ENCODE data around the gene ABITRAM.
"Not testable (repeated sequence)": the region's sequence is repeated elsewhere in the genome, so short reads cannot be mapped to it uniquely, and the experiment has no call there.

ABITRAM gene, protein sequence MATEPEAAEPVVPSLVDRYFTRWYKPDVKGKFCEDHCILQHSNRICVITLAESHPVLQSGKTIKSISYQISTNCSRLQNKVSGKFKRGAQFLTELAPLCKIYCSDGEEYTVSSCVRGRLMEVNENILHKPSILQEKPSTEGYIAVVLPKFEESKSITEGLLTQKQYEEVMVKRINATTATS

DNA sequence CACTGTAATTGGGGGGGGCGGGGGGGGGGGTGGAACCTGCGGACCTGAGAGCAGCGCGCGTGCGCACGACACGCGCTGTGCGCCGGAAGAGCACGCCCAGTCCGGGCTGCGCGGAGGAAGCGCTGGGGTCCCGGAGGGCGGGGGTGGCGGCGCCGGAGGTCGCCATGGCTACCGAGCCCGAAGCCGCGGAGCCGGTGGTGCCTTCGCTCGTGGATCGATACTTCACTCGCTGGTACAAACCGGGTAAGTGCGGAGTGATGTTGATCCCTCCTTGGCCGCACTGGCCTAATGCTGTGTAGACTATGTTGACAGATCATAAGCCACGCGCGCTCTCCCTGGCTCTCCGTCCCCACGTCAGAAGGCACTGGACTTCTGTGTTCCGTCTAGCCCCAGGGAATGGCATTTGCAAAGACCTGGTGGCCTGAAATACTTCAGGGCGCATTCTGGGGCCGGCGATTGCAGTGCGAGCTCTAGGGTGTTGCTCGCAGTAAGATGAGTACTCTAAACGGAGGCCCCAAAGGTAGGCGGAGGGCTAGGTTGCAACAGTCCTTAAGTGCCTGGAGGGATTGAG is at the start of gene ABITRAM:
ABITRAM (plus strand) TSS at position 78 of the 571 bp plus-strand sequence; CDS start at position 165, 87 bp downstream.
- peak; percentile 74 for DNase-seq

DNA sequence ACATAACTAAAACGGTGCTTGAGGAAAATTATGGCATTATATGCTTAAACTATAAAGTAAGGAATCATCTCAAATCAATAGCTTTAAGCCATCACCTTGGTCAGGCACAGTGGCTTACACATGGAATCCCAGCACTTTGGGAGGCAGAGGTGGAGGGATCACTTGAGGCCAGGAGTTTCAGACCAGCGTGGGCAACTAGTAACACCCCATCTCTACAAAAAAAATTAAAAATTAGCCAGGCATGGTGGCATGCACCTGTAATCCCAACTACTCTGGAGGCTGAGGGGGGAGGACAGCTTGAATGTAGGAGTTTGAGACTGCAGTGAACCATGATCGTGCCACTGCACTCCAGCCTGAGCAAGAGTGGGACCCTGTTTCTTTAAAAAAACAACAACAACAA is 49.5 kb upstream of the ABITRAM start:
- no peak for DNase-seq

DNA sequence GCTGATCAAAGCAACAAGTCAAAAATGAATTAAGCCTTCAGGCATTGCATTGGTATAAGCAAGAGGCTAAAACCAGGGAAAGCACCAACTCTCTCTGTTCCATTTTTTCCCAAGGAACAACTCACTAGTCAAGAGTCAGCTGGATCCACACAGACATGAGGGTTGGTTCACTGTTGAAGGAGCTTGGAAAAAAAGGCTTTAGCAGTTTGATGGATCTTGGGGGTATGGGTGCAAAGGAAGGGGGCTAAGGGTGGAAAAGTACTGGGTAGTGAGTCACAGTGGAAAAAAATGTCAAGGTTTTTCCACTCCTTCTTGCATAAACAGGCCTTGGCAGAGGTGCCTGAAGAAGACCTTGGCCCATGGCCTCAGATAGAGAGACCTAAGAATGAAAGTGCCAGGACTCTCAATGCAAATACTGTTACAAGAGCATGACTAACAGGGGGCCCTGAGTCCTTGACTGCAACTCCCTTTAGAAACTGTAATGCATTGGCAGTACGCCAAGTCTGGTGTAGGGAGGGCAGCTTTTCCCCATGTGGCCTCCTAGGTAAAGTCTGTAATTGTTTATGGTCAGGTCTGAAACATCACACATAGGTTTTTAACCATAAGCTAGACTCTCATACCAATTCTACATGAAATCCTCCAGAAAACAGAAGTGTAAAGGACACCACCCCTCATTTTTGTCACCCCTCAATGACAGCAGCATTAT is 48.4 kb upstream of the ABITRAM start:
- peak; percentile 78 for DNase-seq

DNA sequence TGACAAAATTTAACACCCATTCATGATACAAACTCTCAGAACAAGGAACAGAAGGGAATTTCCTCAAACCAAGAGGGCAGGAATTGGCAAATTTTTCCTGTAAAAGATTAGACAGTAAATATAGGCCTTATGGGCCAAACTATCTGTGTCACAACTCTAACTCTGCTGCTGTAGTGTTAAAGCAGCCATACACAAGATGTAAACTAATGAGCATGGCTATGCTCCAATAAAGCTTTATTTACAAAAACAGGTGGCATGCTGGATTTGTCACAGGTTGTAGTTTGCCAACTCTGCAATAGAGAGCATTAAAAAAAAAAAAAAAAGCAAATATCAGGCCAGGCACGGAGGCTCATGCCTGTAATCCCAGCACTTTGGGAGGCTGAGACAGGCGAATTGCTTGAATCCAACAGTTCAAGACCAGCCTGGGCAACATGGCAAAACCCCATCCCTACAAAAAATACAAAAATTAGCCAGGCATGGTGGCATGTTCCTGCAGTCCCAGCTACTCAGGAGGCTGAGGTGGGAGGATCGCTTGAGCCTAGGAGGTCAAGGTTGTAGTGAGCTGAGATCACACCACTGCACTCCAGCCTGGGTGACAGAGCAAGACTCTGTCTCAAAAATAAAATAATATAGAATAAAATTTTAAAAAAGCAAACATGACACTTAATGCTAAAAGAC is 47.5 kb upstream of the ABITRAM start:
- not testable (repeated sequence) for DNase-seq

DNA sequence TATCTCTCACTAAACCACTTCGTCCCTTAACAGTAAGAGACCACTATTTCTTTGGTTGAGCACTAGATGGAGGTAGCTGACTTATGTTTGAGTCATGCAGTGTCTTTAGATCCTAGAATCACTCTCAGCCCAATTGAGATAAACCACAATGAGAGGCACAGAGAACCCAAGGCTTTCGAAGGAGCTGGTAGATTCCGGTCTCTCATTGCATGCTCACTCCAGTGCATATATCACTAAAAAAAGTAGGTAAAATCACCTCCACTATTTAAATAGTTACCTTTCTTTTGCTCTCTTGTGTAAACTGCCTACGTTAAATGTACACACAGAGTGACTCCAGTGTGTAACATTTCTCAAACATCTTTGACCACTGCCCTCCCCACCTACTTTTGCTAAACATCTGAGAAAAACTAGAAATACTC is 44.5 kb upstream of the ABITRAM start:
- DNase-seq: peak; percentile 22

DNA sequence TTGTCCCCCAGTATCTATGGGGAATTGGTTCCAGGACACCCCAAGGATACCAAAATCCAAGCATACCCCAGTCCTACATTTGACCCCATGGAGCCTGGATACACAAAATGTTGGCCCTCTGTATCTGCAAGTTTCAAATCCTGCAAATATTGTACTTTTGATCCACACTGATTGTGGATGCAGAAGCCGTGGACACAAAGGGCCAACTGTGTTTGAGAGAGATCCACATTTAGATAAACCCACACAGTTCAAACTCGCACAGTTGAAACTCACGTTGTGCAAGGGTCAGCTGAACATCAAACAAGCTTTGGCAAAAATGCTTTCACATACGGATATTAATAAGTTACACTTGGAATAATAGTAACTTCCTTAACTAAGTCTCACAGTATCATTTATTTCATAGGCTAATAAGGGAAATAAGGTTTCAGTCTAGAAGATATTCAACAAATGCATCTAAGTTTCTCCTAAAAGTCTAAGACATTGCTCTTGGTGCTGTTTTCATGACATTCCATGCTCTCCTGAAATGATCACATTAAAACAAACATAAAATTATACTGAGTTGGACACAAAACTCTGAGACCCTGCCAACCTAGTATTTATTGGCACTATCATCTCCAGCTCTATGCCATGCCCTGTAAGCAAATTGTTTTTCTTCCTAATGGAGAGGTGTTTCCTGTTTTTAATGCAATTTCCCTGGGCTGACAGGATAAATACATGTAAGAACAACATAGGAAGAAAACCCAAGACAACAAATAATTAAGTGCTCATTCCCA is 39.8 kb upstream of the ABITRAM start:
- no peak for DNase-seq

DNA sequence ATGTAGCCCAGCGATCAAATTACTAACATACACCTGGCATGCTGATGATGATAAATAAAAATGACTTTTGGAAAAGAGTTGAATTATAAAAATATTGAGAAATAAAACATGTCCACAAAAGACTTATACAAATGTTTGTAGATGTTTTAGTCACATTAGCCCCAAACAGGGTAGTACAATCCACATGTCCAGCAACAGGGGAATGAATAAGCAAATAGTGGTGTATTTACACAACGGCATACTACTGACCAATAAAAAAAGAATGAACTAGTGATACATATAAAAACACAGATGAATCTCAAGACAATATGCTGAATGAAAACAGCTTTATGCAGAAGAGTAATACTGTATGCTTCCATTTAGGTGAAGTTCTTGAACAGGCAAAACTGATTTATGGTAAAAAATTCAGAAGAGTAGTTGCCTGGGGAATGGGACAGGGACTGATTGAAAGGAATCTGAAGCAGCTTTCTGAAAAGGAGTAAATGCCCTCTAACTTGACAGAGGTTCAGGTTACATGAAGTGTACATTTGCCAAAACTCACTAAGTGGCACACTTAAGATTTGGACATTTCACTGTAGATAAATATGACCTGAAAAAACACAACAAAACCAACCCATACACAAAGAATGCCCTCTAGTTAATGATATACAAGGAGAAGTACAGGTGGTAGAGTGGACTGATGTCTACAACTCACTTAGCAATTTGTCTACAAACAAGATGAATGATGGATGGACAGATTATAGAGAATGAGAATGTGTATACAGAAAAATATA is 36.7 kb upstream of the ABITRAM start:
- no peak for DNase-seq

DNA sequence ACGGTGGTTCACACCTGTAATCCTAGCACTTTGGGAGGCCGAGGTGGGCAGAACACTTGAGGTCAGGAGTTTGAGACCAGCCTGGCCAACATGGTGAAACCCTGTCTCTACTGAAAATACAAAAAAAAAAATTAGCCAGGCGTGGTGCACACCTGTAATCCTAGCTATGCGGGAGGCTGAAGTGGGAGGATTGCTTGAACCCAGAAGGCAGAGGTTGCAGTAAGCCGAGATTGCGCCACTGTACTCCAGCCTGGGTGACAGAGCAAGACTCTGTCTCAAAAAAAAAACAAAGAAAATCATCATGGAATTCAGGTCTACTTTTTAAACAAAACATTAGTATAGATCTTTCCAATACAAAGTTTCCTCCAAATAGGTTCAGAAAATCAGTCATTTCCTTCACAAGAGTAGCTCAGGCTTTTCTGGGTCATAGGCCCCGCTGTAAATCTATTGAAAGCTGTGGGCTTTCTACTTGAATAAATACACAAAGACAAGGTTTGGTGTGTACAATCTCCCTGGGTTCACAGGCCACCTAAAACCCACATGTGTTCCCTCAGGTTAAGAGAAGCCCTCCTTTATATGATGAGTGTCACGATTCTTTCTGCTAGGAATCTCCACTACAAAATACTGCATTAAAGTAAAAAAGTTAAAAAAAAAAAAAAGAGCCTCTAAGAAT is 35.0 kb upstream of the ABITRAM start:
- not testable (repeated sequence) for DNase-seq

DNA sequence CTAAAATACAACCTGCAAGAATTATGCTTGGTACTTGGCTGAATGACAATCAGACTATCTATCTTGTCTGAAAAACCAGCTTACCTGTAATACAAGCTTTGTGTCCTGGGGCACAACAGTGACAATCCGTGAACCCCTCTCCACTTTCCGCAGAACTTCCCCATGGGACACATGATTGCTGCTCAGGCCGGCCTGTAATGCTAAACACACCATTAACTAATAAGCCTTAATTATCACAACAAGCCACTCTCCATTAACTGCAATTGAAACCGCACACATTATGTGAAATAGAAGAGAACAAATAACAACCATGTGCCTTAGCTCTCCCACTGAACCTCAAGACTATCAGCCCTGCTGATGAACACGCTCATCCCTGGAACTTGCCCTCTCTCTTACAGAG is 34.0 kb upstream of the ABITRAM start:
- DNase-seq: no peak

DNA sequence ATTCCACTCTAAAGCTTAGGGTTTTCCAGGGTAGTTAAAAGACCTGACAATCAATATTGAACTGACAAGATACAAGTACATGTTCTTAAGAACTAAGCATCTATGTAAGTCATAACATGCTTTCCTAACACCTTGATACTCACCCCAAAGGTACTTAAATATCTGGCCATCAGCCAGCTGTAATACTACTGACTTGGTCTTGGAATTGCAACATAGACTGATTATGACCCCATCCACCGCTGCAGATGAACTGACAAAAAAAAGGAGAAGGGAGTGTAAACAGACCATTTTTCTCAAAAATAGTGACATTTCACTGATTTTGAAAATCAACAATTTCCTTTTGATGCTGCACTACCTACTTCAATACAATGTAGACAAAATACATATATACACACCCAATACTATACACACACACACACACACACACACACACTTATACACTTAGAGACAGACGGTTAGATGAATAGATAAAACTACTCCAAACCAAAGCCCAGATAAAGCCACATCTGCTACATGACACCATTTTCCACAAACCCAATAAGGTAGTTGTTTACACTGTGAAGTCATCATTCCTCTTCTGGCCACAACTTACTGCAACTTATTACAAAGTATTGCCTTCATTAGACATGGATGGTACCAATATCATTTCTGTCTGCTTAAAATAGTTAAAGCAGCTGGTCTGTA is 30.6 kb upstream of the ABITRAM start:
- DNase-seq: no peak

DNA sequence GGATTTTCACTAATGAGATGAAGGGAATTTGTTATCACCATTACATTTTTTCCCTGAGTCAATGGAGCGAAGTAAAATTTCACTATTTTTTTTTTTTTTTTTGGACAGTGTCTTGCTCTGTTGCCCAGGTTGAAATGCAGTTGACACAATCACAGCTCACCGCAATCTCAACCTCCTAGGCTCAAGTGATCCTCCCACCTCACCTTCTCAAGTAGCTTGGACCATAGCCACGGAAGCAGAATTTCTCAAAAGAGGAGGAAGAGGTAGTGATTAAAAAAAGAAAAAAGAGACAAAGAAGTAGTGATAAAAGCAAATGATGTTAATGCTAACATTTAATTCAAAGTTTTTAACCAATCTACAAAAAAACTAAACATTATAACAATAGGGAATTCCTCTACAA is 30.0 kb upstream of the ABITRAM start:
- no peak for DNase-seq

DNA sequence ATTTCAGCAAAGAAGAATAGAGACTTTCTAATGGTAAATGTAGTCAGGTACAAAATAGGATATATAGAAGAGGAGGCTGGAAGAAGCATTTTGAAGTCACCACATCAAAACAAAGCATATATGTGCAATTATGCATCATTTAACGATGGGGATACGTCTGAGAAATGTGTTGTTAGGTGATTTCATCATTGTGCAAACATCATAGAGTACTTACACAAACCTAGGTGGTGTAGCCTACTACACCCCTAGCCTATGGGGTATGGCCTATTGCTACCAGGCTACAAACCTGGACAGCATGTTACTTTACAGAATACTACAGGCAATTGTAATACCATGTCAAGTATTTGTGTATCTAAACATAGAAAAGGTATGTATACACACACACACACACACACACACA is 28.7 kb upstream of the ABITRAM start:
- no peak for DNase-seq

DNA sequence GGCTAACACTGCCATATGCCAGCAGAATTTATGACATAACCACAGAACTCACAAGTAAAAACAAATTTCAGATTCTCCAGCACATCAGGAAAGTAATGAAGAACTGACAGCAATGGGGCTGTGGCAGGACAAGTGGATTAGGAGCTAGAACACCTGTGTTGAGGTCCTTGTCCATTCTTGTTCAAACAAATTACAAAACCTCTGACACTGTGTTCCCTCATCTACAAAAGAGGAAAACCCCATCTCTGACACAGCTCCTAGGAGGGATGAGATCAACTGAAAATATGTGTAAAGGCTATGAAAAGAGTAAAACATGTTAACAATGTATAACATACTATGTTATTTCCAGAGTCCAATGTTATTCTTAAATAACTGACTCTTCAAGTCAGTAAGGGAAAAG is 23.8 kb upstream of the ABITRAM start:
- DNase-seq: no peak

DNA sequence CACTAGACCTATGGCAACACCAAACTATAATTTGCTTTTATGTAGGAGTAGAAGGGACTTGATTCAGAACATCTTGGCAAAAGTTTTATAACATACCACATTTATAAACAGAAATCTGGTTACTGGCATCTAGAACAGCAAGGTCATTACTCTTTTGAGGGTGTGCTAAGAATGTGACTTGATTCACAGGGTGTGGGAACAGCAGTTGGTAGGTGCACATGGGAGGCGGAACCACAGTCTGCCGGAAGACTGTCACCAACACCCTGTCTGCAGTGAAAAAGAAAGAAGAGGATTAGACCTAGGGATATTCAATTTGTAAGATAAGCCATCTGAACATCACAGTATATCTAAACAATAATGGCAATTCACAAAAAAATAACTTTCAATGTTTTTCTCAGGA is 23.3 kb upstream of the ABITRAM start:
- no peak for DNase-seq

DNA sequence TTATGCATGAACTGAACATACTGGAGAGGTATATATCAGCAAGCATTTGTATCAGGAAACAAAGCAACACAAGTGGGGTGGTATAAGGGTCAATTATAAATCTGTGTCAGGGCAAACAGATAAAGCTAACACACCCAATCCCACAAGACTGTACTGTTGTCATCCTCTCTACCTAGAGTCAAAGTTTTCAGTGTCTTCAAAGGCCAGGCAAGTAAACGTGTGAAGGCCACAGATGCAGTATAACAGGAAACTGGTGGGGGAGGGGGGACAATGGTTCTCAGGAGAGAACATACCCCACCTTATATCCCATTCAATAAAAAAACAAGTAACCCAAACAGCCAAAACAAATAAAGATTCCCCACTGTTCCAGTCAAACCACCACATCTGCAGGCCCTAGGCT is 22.4 kb upstream of the ABITRAM start:
- DNase-seq: no peak

DNA sequence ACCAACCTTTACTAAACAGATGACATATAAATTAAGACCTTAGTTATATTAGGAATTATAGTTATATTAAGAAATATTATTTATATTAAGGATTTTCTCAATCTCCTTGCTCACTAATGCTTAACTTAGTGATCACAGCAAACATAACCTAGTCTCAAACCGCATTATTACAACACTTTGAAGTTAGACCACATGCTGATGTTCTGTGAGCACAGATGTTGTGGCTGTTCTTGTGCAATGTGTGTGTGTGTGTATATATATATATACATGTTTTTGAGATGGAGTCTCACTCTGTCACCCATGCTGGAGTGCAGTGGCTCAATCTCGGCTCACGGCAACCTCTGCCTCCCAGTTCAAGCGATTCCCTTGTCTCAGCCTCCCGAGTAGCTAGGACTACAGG is 20.8 kb upstream of the ABITRAM start:
- peak; percentile 96 for DNase-seq

DNA sequence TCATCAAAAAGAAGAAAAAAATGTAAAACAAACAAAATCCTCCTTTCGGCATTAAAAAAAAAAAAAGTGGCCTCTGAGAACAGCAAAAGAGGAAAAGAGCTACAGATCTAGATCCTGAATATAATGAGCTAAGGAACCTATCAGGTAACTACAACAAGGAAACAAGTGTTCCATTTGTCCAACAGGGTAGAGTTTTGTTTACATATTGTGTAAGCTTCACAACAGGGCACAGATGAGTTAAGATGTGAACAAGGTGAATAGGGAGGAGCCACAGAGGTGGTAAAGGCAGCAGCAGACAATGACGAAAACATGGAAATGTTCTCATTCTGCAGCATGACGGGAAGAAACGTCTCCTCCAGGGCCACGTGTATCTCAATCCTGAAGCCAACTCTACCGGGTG is 14.7 kb upstream of the ABITRAM start:
- DNase-seq: no peak

DNA sequence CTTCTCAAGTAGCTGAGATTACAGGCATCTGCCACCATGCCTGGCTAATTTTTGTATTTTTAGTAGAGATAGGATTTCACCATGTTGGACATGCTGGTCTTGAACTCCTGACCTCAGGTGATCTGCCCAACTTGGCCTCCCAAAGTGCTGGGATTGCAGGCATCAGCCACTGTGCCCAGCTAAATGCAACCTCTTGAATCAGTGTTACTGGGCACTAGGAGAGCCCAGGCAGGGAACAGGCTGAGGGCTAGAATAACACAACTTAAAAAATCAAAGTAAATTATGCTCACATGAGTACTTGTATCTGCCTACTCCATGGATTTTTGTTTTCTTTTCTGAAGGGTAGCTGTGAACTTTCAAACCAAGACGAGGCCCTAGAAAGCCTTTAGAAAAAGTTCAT is 13.8 kb upstream of the ABITRAM start:
- not testable (repeated sequence) for DNase-seq

DNA sequence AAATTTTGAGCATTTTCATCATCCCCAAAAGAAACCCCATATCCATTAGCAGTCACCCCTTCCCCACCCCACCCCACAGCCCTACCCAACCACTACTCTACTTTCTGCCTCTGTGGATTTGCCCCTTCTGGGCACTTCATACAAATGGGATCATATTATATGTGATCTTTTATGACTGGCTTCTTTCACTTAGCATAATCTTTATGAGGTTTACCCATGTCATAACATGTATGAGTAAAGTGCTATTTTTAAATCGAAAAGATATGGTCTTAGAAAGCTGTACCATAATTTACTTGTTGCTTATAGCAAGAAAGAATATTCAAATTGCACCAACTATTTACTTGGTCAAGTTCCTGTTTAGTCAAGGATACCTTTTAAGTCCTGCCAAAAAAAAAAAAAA is 13.0 kb upstream of the ABITRAM start:
- DNase-seq: no peak

DNA sequence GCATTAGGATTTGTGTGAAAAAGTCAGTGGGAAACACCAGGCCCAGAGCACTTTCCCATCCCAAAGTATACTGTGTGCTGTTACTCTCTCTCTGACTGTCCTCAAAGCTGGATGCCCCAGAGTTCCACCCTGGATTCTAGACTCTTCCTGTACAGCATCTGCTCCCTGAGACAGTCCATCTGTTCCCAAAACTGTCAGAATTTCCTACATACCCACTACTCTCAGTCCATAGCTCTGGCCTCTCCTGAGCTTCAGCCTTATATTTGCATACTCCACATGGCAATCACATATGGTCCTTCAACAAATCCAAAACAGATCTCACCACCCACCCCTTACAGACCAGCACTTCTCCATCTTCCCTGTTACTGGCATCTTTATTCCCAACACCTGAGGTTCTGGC is 9.7 kb upstream of the ABITRAM start:
- no peak for DNase-seq

DNA sequence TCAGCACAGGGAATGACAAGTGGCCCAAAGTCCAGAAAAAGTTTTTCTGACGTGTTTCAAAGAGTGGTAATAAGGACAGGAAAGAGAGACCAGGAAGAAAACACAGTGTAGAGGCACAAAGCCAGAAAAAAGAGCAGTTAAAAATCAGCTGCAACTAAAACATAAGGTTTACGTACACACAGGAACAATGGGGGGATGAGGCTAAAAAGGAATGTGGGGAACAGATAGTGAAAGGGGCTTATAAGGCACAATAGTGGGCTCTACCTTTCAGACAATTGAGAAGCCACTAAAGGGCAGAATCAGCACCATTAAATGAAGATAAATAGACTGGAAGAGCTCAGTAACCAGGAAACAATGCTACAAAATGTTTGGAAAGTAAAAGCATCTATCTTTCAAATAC is 5.8 kb upstream of the ABITRAM start:
- DNase-seq: no peak
